Dendritic cell treated with granulocyte-macrophage colony-stimulating factor and Interleukin-4, amounts not matched to agents 40 ng/mL and 50 ng/mL, for 4 days (primary cell): ENCODE results near the gene HCN4.

Experiments
- H3K27ac Mint-ChIP-seq: one replicate; pipeline ENCODE4 v1.8.0; 2022; ENCODE audit warnings: mild to moderate bottlenecking, mixed read lengths
- H3K27me3 Mint-ChIP-seq: one replicate; pipeline ENCODE4 v1.8.0; 2022; ENCODE audit warnings: mild to moderate bottlenecking, mixed read lengths
- H3K36me3 Mint-ChIP-seq: one replicate; pipeline ENCODE4 v1.8.0; 2022; ENCODE audit warnings: low read depth, mixed read lengths
- H3K4me1 Mint-ChIP-seq: one replicate; pipeline ENCODE4 v1.8.0; 2022; ENCODE audit warnings: low read depth, mixed read lengths
- H3K4me3 Mint-ChIP-seq: one replicate; pipeline ENCODE4 v1.8.0; 2022; ENCODE audit warnings: mild to moderate bottlenecking, moderate library complexity, mixed read lengths
- H3K9me3 Mint-ChIP-seq: one replicate; pipeline ENCODE4 v1.8.0; 2022; ENCODE audit warnings: mixed read lengths
- intact Hi-C: fragments of 100-400 bp; cut with micrococcal nuclease; formaldehyde crosslinking; loops from one replicate; pipeline ENCODE4 v1.15.0; 2022

HCN4 gene

GRCh38 chr15:73387507-73388255 lies 18.9 kb upstream of the HCN4 start:
- Mint-ChIP-seq H3K27me3 (peaks cover 39% of the 10 kb centered on the region), H3K9me3 (no peaks in the 10 kb centered on the region), H3K27ac (no peak overlapping the region), H3K4me3 (no peak overlapping the region), H3K36me3 (no peaks in the 10 kb centered on the region), H3K4me1 (peaks cover 13% of the 10 kb centered on the region)
- intact Hi-C loops = no loop called here

- no peak overlapping the region for H3K27ac Mint-ChIP-seq
- intact Hi-C loops = no loop called here
- H3K36me3 Mint-ChIP-seq = no peaks in the 10 kb centered on the region
- H3K4me3 Mint-ChIP-seq = no peak overlapping the region
- H3K27me3 Mint-ChIP-seq = peaks cover 35% of the 10 kb centered on the region
- no peaks in the 10 kb centered on the region for H3K9me3 Mint-ChIP-seq
- H3K4me1 Mint-ChIP-seq = peaks cover 10% of the 10 kb centered on the region
Observed at GRCh38 chr15:73386886-73387506, 18.2 kb upstream of the HCN4 start.

- H3K9me3 Mint-ChIP-seq = peaks cover 3% of the 10 kb centered on the region
- no peak overlapping the region for H3K27ac Mint-ChIP-seq
- intact Hi-C loops = no loop called here
- no peak overlapping the region for H3K4me3 Mint-ChIP-seq
- peaks cover 34% of the 10 kb centered on the region for H3K27me3 Mint-ChIP-seq
- no peaks in the 10 kb centered on the region for H3K36me3 Mint-ChIP-seq
- H3K4me1 Mint-ChIP-seq = peaks cover 7% of the 10 kb centered on the region
Observed at GRCh38 chr15:73386238-73386637, 17.5 kb upstream of the HCN4 start.

GRCh38 chr15:73385205-73385604 lies 16.4 kb upstream of the HCN4 start:
- Mint-ChIP-seq H3K36me3 (no peaks in the 10 kb centered on the region), H3K4me3 (no peak overlapping the region), H3K4me1 (peaks cover 7% of the 10 kb centered on the region), H3K27ac (no peak overlapping the region), H3K9me3 (peaks cover 13% of the 10 kb centered on the region), H3K27me3 (peaks cover 38% of the 10 kb centered on the region)
- intact Hi-C loops = no loop called here

GRCh38 chr15:73383310-73384189 lies 14.8 kb upstream of the HCN4 start:
- Mint-ChIP-seq H3K27me3 (peaks cover 41% of the 10 kb centered on the region), H3K27ac (no peak overlapping the region), H3K9me3 (peaks cover 15% of the 10 kb centered on the region), H3K4me1 (peaks cover 7% of the 10 kb centered on the region), H3K4me3 (no peak overlapping the region), H3K36me3 (no peaks in the 10 kb centered on the region)
- intact Hi-C loops = no loop called here

- H3K4me1 Mint-ChIP-seq = no peaks in the 10 kb centered on the region
- peaks cover 15% of the 10 kb centered on the region for H3K9me3 Mint-ChIP-seq
- no peak overlapping the region for H3K4me3 Mint-ChIP-seq
- H3K36me3 Mint-ChIP-seq = no peaks in the 10 kb centered on the region
- intact Hi-C loops = no loop called here
- H3K27me3 Mint-ChIP-seq = peaks cover 44% of the 10 kb centered on the region
- H3K27ac Mint-ChIP-seq = no peak overlapping the region
Observed at GRCh38 chr15:73382115-73382514, 13.4 kb upstream of the HCN4 start.

GRCh38 chr15:73380661-73381060 lies 11.9 kb upstream of the HCN4 start:
- H3K27me3 Mint-ChIP-seq = peaks cover 47% of the 10 kb centered on the region
- no peak overlapping the region for H3K27ac Mint-ChIP-seq
- peaks cover 15% of the 10 kb centered on the region for H3K9me3 Mint-ChIP-seq
- H3K36me3 Mint-ChIP-seq = no peaks in the 10 kb centered on the region
- H3K4me3 Mint-ChIP-seq = no peak overlapping the region
- intact Hi-C loops = no loop called here
- H3K4me1 Mint-ChIP-seq = no peaks in the 10 kb centered on the region

GRCh38 chr15:73378089-73378488 lies 9.3 kb upstream of the HCN4 start:
- peaks cover 15% of the 10 kb centered on the region for H3K9me3 Mint-ChIP-seq
- H3K27me3 Mint-ChIP-seq = peaks cover 56% of the 10 kb centered on the region
- intact Hi-C loops = no loop called here
- no peaks in the 10 kb centered on the region for H3K36me3 Mint-ChIP-seq
- H3K4me1 Mint-ChIP-seq = no peaks in the 10 kb centered on the region
- H3K27ac Mint-ChIP-seq = no peak overlapping the region
- H3K4me3 Mint-ChIP-seq = no peak overlapping the region

GRCh38 chr15:73375755-73376305 lies 7.1 kb upstream of the HCN4 start:
- Mint-ChIP-seq H3K4me1 (no peaks in the 10 kb centered on the region), H3K27me3 (peaks cover 62% of the 10 kb centered on the region), H3K9me3 (peaks cover 8% of the 10 kb centered on the region), H3K27ac (no peak overlapping the region), H3K36me3 (no peaks in the 10 kb centered on the region), H3K4me3 (no peak overlapping the region)
- intact Hi-C loops = no loop called here

GRCh38 chr15:73375012-73375411 lies 6.3 kb upstream of the HCN4 start:
- H3K4me1 Mint-ChIP-seq = no peaks in the 10 kb centered on the region
- no peaks in the 10 kb centered on the region for H3K36me3 Mint-ChIP-seq
- intact Hi-C loops = no loop called here
- no peak overlapping the region for H3K4me3 Mint-ChIP-seq
- H3K27me3 Mint-ChIP-seq = peaks cover 64% of the 10 kb centered on the region
- H3K27ac Mint-ChIP-seq = no peak overlapping the region
- no peaks in the 10 kb centered on the region for H3K9me3 Mint-ChIP-seq

GRCh38 chr15:73374604-73375003 lies 5.8 kb upstream of the HCN4 start:
- no peak overlapping the region for H3K4me3 Mint-ChIP-seq
- H3K27me3 Mint-ChIP-seq = peaks cover 65% of the 10 kb centered on the region
- no peaks in the 10 kb centered on the region for H3K9me3 Mint-ChIP-seq
- H3K36me3 Mint-ChIP-seq = no peaks in the 10 kb centered on the region
- intact Hi-C loops = no loop called here
- no peaks in the 10 kb centered on the region for H3K4me1 Mint-ChIP-seq
- H3K27ac Mint-ChIP-seq = no peak overlapping the region

- intact Hi-C loops = no loop called here
- Mint-ChIP-seq H3K27me3 (peaks cover 68% of the 10 kb centered on the region), H3K4me1 (no peaks in the 10 kb centered on the region), H3K36me3 (no peaks in the 10 kb centered on the region), H3K27ac (no peak overlapping the region), H3K4me3 (no peak overlapping the region), H3K9me3 (no peaks in the 10 kb centered on the region)
Observed at GRCh38 chr15:73373221-73373620, 4.5 kb upstream of the HCN4 start.

- intact Hi-C loops = no loop called here
- H3K4me1 Mint-ChIP-seq = no peaks in the 10 kb centered on the region
- H3K9me3 Mint-ChIP-seq = no peaks in the 10 kb centered on the region
- no peaks in the 10 kb centered on the region for H3K36me3 Mint-ChIP-seq
- H3K27me3 Mint-ChIP-seq = peaks cover 74% of the 10 kb centered on the region
- H3K4me3 Mint-ChIP-seq = no peak overlapping the region
- no peak overlapping the region for H3K27ac Mint-ChIP-seq
Observed at GRCh38 chr15:73371812-73372211, 3.1 kb upstream of the HCN4 start.

GRCh38 chr15:73370151-73370550 lies 1.4 kb upstream of the HCN4 start:
- Mint-ChIP-seq H3K27me3 (peaks cover 81% of the 10 kb centered on the region), H3K27ac (no peak overlapping the region), H3K4me3 (no peak overlapping the region), H3K4me1 (no peaks in the 10 kb centered on the region), H3K36me3 (no peaks in the 10 kb centered on the region), H3K9me3 (no peaks in the 10 kb centered on the region)
- intact Hi-C loops = no loop called here
